ENCODE data around the gene MACF1.

The MACF1 gene

GRCh38 chr1:39310015-39310414 lies 105.5 kb downstream of the MACF1 start:
- DNase-seq, result no peak

DNA sequence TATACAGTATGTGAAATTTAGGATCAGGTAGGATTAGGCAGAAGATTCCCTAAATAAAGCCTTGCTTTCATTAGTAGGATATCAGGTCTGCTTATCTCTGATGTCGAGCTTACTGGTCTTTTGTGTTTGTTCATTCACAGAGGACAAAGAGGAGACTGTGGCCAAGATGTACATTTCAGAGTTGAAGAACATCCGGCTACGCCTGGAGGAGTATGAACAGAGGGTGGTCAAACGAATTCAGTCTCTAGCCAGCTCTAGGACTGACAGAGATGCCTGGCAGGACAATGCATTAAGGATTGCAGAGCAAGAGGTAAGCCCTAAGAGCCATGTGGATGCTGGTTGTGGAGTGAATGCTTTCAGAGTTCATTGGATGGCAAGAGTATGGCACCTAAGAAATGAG lies 106.2 kb downstream of the MACF1 start:
- DNase-seq, result no peak

GRCh38 chr1:39317111-39317510 lies 112.6 kb downstream of the MACF1 start:
- no peak for DNase-seq

DNA sequence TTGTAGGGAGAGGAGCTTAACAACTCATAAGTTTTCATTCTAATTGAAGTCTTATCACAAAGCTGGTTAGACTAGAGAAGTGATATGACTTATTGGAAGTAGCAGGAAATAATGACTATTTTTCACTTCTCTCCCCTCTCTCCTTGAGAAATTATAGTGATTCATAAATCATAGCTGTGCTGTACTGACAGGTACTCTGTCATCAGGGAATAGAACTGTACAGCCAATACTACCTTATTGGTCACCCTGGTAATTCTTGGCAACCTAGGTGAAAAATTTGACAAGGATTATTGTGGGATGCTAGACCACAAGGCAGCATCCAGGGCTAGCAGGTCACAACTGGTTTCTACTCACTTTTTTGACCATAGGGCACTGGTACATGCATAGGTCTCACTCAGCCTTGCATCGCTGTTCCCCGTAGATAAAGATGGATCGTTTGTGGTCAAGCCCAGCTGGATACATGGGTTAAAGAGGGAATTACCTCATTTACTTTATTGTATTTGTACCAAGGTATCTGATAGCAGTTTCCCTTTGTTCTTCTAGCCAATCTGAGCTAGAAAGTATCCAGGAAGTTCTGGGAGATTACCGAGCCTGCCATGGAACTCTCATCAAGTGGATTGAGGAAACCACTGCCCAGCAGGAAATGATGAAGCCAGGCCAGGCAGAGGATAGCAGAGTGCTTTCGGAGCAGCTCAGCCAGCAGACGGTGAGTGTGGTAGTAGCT lies 113.6 kb downstream of the MACF1 start:
- no peak for DNase-seq

GRCh38 chr1:39321979-39322378 lies 117.5 kb downstream of the MACF1 start:
- no peak for DNase-seq

- DNase-seq, result no peak
These were observed 117.9 kb downstream of the MACF1 start for GRCh38 chr1:39322431-39322830.

DNA sequence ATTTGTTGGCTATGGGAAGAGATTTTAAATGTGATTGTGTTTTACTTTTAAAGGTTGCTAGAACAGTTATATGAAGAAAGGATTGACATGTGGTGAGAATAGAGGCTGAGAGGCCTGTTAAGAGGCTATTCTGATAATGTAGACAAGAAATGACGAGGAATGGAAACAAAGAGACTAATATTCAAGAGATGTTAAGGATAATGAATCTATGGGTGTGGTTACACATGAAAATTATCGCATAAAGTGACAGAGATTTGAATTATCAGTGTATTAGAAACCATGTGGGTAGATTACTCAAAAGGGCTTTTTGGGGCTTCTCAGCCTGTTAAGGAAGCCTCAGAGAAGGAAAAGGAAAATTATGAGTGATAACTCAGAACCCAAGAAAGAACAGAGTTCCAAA lies 120.4 kb downstream of the MACF1 start:
- DNase-seq, result no peak

GRCh38 chr1:39326836-39327235 lies 122.3 kb downstream of the MACF1 start:
- DNase-seq, result no peak

DNA sequence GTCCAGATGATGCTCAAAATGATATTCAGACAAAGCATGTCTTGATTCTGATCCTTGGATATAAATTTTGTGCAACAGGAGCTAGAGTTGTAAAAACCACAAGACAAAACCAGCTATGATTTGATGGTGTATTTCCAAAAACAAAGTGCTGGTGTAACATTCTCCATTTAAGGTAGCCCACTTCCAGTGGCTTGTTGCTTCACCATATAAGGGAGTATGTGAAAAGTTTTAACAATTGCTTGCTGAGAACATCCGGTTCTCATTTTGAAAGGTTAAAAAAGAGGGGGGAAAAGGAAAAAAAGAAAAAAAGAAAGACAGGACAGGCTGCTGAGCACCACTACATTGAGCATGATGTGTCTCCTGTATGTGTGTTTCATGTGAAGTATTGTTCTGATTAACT lies 123.6 kb downstream of the MACF1 start:
- no peak for DNase-seq

DNA sequence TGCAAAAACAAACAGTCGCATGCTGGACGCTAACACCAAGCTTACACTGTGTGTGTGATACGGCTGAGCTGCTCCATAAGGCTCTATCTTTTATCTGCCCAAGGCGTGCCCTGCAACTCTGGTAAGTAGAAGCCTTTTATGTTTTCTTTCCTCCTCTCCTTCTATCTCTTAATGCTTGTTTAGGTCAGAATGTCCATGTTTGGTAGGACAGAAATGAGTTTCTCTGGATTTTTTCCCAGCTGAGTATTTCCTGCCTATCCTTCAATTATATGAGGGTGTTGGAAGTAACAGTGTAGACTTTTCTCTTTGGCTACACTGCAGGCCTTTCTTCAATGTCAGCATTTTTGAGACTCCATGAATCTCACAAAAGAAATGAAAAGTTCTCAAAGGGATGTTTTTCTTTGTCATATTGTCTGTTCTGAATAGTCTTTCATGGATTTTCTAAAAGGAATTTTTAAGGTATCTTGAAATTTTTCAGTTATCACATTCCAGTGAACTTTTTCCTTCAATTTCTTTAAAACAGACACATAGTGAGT lies 124.2 kb downstream of the MACF1 start:
- no peak for DNase-seq

DNA sequence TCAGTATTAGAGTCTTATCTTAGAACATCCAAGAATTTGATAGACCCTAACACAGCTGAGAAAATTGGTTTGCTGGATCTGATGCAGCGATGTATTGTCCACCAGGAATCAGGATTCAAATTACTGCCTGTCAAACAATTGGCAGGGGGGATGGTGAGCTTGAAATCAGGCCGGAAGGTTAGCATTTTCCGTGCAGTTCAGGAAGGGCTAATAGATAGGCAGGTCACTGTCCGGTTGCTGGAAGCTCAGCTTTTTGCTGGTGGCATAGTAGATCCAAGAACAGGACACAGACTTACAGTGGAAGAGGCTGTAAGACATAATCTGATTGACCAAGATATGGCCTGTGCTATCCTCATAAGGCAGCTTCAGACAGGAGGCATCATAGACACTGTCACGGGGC lies 127.2 kb downstream of the MACF1 start:
- no peak for DNase-seq

- no peak for DNase-seq
These were observed 127.8 kb downstream of the MACF1 start for GRCh38 chr1:39332291-39332690.

- DNase-seq, result no peak
These were observed 128.3 kb downstream of the MACF1 start for GRCh38 chr1:39332828-39333227.

DNA sequence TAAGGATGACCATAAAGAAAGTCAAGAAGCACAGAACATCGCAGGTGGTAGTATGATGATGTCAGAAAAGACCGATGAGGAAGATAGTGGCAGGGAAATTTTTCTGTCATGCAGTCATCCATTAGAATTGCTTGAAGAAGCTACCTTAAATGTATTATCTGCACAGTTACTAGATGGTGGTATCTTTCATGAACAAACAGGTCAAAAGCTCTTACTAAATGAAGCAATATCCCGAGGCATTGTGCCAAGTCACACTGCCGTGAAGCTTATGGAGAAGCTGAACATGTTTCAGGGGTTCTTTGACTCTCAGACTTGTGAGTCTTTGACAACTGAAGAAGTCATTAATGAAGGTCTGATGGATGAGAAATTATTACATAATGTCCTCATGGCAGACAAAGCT lies 128.8 kb downstream of the MACF1 start:
- DNase-seq, result no peak

DNA sequence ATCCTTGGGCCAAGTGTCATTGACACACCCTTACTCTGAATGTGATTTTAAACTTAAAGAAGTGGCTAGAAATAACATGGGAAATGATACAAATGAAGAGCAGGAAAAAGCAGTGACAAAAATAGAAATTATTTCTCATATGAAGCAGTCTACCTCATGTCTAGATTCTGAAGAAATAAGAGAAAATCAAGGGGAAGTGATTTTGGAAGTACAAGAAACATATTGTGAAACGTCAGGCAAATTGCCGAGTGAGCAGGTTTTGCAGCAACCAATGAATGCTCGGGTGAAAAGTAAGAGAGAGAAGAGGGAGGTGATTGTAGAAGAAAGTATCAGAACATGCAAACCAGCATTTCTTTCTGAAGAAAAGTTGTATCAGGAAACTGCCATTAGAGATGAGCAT lies 130.7 kb downstream of the MACF1 start:
- no peak for DNase-seq

DNA sequence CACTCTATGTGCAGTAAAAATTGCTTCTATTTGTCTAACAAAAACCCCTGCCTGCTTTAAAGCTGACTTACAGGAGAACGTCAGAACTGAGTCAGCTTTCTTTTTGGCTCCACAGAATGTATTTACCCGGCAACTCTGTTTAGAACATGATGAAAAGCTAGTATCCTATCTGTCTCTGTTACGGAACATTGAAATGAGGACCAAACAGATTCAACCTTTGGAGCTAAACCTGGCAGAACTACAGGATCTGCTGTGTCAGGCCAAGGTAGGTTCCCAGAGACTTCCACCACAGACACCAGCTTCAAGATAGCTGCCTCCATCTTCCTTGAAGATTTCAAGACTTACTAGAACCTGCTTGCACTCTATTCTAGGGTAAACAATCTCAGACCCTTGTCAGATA lies 132.6 kb downstream of the MACF1 start:
- DNase-seq, result no peak

DNA sequence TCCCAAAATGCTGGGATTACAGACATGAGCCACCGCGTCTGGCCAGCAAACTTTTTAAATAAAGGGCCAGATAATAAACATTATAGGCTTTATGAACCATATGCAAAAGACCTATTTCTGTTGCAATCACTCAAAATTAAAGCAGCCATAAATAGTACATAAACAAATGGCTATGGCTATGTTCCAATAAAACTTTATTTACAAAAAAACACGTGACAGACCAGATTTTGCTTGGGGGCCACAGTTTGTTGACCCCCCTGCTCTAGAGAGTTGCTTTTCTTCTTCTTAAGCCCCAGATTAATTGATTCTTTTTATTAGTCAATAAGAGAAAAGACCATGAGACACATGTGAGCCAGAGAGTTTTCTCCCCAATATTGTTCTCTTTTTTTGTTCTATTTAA lies 138.3 kb downstream of the MACF1 start:
- DNase-seq, result no peak

DNA sequence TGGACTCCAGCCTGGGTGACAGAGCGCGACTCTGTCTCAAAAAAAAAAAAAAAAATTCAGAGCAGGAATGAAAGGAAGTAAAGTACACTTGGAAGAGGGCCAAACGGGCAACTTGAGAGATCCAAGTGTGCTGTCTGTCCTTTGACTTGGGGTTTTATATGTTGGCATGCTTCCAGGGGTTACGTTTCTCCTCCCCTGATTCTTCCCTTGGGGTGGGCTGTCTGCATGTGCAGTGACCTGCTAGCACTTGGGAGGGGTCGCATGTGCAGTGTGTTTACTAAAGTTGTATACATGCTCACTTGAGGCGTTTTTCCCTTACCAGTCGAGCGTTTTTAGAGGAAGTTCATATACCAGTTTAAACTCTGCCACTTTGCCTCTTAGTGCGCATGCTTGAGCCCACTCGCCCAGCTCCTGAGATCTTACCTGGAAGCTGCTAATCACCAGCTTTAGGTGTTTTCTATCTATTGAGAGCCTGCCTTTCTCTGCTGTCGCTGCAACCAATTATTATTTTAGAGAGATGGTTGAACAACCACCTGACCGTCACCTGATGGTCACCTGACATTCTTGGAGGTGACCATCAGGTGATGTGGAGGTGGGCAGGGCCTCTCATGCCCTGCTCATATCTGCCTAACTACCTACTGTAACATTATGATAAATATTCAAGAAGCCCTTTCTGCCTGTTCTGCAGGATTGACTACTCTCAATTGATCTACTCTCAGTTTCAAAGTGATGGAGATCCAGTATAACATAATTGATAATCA lies 140.1 kb downstream of the MACF1 start:
- no peak for DNase-seq

- no peak for DNase-seq
These were observed 142.4 kb downstream of the MACF1 start for GRCh38 chr1:39346872-39347271.

DNA sequence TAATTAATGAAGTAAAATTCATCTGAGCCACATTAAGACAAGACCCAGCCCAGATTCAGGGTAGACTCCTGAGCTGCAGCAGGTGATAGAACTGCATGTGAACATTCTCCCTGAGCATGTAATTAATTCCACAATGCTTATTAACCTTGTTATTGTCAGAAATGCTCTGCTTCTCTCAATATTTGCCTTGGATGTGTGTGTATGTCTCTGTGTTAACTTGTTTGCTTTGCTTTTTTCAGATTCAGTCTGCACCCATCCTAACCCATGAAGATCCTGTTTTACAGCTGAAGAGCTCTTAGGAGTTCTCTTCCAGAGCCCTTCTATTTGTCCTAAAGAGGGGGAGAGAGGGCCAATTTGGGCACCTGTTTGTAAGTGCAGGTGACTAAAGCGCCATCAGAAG lies 143.8 kb downstream of the MACF1 start:
- no peak for DNase-seq

DNA sequence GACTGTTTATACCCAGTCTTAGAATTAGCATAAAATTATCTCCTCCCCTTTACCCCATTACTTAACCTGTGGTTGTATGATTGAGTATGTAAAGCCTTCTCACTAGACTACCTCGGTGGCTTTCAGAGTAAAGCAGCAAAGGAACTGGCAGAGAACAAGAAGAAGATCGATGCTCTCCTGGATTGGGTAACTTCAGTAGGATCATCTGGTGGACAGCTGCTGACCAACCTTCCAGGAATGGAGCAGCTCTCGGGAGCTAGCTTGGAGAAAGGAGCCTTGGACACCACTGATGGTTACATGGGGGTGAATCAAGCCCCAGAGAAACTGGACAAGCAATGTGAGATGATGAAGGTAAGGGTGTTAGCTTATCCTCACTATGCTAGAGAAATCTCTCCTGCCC lies 148.4 kb downstream of the MACF1 start:
- no peak for DNase-seq

DNA sequence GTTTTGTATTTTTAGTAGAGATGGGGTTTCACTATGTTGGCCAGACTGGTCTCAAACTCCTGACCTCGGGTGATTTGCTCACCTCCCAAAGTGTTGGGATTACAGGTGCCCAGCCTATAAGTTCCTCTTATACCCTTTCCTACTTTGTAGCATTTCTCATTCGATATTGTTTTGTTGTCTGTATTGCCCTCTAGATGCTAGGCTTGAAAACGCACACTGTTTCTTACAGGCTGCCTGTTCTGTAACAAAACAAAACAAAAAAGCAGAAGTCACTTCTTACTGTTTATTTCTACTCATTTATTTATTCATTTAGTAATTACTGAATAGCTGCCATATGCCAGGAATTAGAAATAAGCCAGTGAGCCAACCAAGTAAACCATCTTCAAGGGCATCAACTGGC lies 150.1 kb downstream of the MACF1 start:
- no peak for DNase-seq

DNA sequence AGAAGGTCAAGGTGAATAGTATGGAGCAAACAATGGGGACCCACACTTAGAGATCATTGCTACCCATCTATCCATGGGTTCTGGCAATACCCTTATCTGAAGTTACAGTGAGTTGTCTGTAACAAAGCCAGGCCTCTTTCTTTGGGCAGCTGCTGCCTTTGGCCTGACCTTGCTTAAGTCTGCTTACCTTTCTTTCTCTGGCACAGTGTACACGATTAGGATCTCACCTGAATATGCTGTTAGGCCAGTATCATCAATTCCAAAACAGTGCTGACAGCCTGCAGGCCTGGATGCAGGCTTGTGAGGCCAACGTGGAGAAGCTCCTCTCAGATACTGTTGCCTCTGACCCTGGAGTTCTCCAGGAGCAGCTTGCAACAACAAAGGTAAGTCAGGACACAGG lies 154.0 kb downstream of the MACF1 start:
- DNase-seq, result no peak

- DNase-seq, result no peak
These were observed 154.6 kb downstream of the MACF1 start for GRCh38 chr1:39359028-39359570.

All from SW 1271 (cell line).